K562 (cell line): Measurements from ENCODE around the gene BRPF1. TPM values are rescaled to one million over a fixed set of nuclear protein-coding genes. Genes with fewer than 3 reads are reported as not detected.

Experiments used
- C11orf30 ChIP-seq: fragments of 450-650 bp; IDR thresholded peaks from 2 replicates; pipeline ENCODE4 v1.6.1; 2016; ENCODE audit warnings: low read depth, mild to moderate bottlenecking
- CHD2 ChIP-seq: IDR thresholded peaks from 2 replicates; pipeline ENCODE4 v1.6.1; 2011; ENCODE audit warnings: low read depth, low read length
- ELF2 ChIP-seq: fragments of 250-450 bp; sonication (Bioruptor Pico); IDR thresholded peaks from 2 replicates; pipeline ENCODE4 v1.5.0; 2021; ENCODE audit warnings: mild to moderate bottlenecking
- FOXM1 ChIP-seq, 2 experiments: fragments of 450-650 bp in 1 of 2; sonication (generic) in 1 of 2; formaldehyde crosslinking in 1 of 2; IDR thresholded peaks; 2 replicates each; pipeline versions ENCODE4 v1.6.1 to v1.9.0; 2017 to 2022; ENCODE audit warnings: low read depth in 2 of 2, mild to moderate bottlenecking in 2 of 2, missing genetic modification reagents in 1 of 2, moderate library complexity in 1 of 2
- HDAC1 ChIP-seq, 2 experiments: fragments of 450-650 bp; IDR thresholded peaks; 2 replicates each; pipeline ENCODE4 v1.6.1; 2016 to 2017; ENCODE audit warnings: inconsistent platforms in 1 of 2, mild to moderate bottlenecking in 1 of 2, moderate library complexity in 1 of 2
- HMBOX1 ChIP-seq: sonication (generic); IDR thresholded peaks from 2 replicates; pipeline ENCODE4 v1.6.1; 2016
- IRF9 ChIP-seq: fragments of 450-650 bp; IDR thresholded peaks from 2 replicates; pipeline ENCODE4 v1.6.1; 2016; ENCODE audit warnings: missing biosample characterization, missing genetic modification characterization
- KLF10 ChIP-seq: fragments of 250-450 bp; sonication (Bioruptor Pico); IDR thresholded peaks from 2 replicates; pipeline ENCODE4 v1.6.1; 2021; ENCODE audit warnings: matching md5 sums
- MXI1 ChIP-seq: IDR thresholded peaks from 2 replicates; pipeline ENCODE4 v1.6.1; 2011; ENCODE audit warnings: low read depth, mild to moderate bottlenecking, improper control_type of control experiment, low read length
- OTX1 ChIP-seq: fragments of 450-650 bp; formaldehyde crosslinking; IDR thresholded peaks from 2 replicates; pipeline ENCODE4 v1.4.0; 2022; ENCODE audit warnings: mild to moderate bottlenecking
- PCBP2 ChIP-seq: fragments of 200-400 bp; formaldehyde crosslinking; IDR thresholded peaks from 2 replicates; pipeline ENCODE4 v1.6.1; 2018; ENCODE audit warnings: low read length, low read depth, mild to moderate bottlenecking, moderate library complexity; ENCODE audit not compliant: poor library complexity, severe bottlenecking
- TAF7 ChIP-seq: fragments of 450-650 bp; IDR thresholded peaks from 2 replicates; pipeline ENCODE4 v1.6.1; 2016; ENCODE audit warnings: missing genetic modification characterization, missing compliant biosample characterization
- TAF9B ChIP-seq: fragments of 450-650 bp; IDR thresholded peaks from 2 replicates; pipeline ENCODE4 v1.6.1; 2018; ENCODE audit warnings: mild to moderate bottlenecking; ENCODE audit not compliant: partially characterized antibody
- ZNF140 ChIP-seq: fragments of 250-450 bp; sonication (Bioruptor Pico); IDR thresholded peaks from 2 replicates; pipeline ENCODE4 v1.8.0; 2021; ENCODE audit warnings: moderate library complexity, mild to moderate bottlenecking, inconsistent platforms
- ZNF41 ChIP-seq: fragments of 250-450 bp; sonication (Bioruptor Pico); conservative IDR thresholded peaks from 2 replicates; pipeline ENCODE4 v1.4.0; 2020; ENCODE audit warnings: mild to moderate bottlenecking
- polyA plus RNA-seq, 8 experiments: library from polyadenylated mRNA; depleted of rRNA in 4 of 8; stranded (reverse) in 5 of 8; unstranded in 3 of 8; fragments of >200 nt; fragmentation: Nextera tagmentation in 2 of 8; fragmentation: Illumina TruSeq in 1 of 8; extraction: Ambion mirVana in 2 of 8; extraction: Trizol in 1 of 8; gene quantifications; 2 replicates each; pipeline versions ENCODE4 v1.2.1 to v1.2.3, GENCODE V29; 2011 to 2014; ENCODE audit warnings: inconsistent platforms in 1 of 8, missing spikeins in 1 of 8
- total RNA-seq, 7 experiments: library from RNA; depleted of rRNA in 6 of 7; stranded (reverse); fragments of >200 nt in 6 of 7; fragmentation: Illumina TruSeq in 2 of 7; extraction: Trizol in 2 of 7; gene quantifications; 2 replicates each; pipeline versions ENCODE4 v1.2.1 to v1.2.3, GENCODE V29; 2011 to 2021; ENCODE audit warnings: low replicate concordance in 1 of 7
- TF ChIP-seq, protein P1 (sequence below): fragments of 250-450 bp; sonication (Bioruptor Pico); IDR thresholded peaks from 2 replicates; pipeline ENCODE4 v1.5.0; 2021
- TF ChIP-seq, protein P2 (sequence below), 2 experiments: fragments of 150-350 bp in 1 of 2; IDR thresholded peaks; 2 replicates each; pipeline ENCODE4 v1.6.1; 2012 to 2016; ENCODE audit warnings: low read depth in 2 of 2, low read length in 2 of 2, mild to moderate bottlenecking in 1 of 2, moderate library complexity in 1 of 2
- TF ChIP-seq, protein P3 (sequence below): IDR thresholded peaks from 3 replicates; pipeline ENCODE4 v1.6.1; 2011; ENCODE audit warnings: borderline replicate concordance, mild to moderate bottlenecking, moderate library complexity; ENCODE audit not compliant: insufficient read length; ENCODE audit errors: extremely low read depth

Gene BRPF1
- total and polyA plus RNA-seq, 9 of the 15 experiments (the other 6 are each of a cell fraction or from before 2014, with no cell fraction given): 1.1 to 40.2 (median 23.5) TPM

- no peak for TF ChIP-seq CHD2
- TF ChIP-seq MXI1: no peak
- TF ChIP-seq, protein P1, sequence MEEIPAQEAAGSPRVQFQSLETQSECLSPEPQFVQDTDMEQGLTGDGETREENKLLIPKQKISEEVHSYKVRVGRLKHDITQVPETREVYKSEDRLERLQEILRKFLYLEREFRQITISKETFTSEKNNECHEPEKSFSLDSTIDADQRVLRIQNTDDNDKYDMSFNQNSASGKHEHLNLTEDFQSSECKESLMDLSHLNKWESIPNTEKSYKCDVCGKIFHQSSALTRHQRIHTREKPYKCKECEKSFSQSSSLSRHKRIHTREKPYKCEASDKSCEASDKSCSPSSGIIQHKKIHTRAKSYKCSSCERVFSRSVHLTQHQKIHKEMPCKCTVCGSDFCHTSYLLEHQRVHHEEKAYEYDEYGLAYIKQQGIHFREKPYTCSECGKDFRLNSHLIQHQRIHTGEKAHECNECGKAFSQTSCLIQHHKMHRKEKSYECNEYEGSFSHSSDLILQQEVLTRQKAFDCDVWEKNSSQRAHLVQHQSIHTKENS: no peak
- no peak for TF ChIP-seq ZNF41 (CRISPR knock-in tag)
- no peak; the same call in 1 of the 2 replicates for TF ChIP-seq ELF2 (CRISPR knock-in tag)
- TF ChIP-seq, protein P2, sequence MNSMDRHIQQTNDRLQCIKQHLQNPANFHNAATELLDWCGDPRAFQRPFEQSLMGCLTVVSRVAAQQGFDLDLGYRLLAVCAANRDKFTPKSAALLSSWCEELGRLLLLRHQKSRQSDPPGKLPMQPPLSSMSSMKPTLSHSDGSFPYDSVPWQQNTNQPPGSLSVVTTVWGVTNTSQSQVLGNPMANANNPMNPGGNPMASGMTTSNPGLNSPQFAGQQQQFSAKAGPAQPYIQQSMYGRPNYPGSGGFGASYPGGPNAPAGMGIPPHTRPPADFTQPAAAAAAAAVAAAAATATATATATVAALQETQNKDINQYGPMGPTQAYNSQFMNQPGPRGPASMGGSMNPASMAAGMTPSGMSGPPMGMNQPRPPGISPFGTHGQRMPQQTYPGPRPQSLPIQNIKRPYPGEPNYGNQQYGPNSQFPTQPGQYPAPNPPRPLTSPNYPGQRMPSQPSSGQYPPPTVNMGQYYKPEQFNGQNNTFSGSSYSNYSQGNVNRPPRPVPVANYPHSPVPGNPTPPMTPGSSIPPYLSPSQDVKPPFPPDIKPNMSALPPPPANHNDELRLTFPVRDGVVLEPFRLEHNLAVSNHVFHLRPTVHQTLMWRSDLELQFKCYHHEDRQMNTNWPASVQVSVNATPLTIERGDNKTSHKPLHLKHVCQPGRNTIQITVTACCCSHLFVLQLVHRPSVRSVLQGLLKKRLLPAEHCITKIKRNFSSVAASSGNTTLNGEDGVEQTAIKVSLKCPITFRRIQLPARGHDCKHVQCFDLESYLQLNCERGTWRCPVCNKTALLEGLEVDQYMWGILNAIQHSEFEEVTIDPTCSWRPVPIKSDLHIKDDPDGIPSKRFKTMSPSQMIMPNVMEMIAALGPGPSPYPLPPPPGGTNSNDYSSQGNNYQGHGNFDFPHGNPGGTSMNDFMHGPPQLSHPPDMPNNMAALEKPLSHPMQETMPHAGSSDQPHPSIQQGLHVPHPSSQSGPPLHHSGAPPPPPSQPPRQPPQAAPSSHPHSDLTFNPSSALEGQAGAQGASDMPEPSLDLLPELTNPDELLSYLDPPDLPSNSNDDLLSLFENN (IDR thresholded peaks at IDR 0.05; ENCODE audit: low read depth in 2 of 2, low read length in 2 of 2): no peak; a peak in 1 of 4 replicates
- TF ChIP-seq TAF9B: peak; percentile 50
- TF ChIP-seq ZNF140 (CRISPR knock-in tag): no peak
- peak; percentile 17; the same call in 1 of the 2 replicates for TF ChIP-seq KLF10 (CRISPR knock-in tag)
- no peak for TF ChIP-seq HMBOX1
- TF ChIP-seq OTX1: no peak
- no peak for TF ChIP-seq IRF9
- no peak for TF ChIP-seq HDAC1 (IDR thresholded peaks at IDR 0.05)
- TF ChIP-seq TAF7: no peak
- TF ChIP-seq, protein P3, sequence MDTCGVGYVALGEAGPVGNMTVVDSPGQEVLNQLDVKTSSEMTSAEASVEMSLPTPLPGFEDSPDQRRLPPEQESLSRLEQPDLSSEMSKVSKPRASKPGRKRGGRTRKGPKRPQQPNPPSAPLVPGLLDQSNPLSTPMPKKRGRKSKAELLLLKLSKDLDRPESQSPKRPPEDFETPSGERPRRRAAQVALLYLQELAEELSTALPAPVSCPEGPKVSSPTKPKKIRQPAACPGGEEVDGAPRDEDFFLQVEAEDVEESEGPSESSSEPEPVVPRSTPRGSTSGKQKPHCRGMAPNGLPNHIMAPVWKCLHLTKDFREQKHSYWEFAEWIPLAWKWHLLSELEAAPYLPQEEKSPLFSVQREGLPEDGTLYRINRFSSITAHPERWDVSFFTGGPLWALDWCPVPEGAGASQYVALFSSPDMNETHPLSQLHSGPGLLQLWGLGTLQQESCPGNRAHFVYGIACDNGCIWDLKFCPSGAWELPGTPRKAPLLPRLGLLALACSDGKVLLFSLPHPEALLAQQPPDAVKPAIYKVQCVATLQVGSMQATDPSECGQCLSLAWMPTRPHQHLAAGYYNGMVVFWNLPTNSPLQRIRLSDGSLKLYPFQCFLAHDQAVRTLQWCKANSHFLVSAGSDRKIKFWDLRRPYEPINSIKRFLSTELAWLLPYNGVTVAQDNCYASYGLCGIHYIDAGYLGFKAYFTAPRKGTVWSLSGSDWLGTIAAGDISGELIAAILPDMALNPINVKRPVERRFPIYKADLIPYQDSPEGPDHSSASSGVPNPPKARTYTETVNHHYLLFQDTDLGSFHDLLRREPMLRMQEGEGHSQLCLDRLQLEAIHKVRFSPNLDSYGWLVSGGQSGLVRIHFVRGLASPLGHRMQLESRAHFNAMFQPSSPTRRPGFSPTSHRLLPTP: no peak
- no peak for TF ChIP-seq PCBP2
- TF ChIP-seq FOXM1 (IDR thresholded peaks at IDR 0.05; ENCODE audit: low read depth): 0 out of 2 replicates have a peak, but pooled peaks have one; percentile 24
- no peak for TF ChIP-seq FOXM1 (CRISPR knock-in tag; IDR thresholded peaks at IDR 0.05; ENCODE audit: low read depth)
- TF ChIP-seq C11orf30: no peak
These were observed 60.4 kb downstream of the BRPF1 start (continued) for GRCh38 chr3:9791790-9792404.
